Aorta (tissue), 5 donors: ENCODE measurements around the gene AGAP3. TPM values are rescaled to one million over a fixed set of nuclear protein-coding genes. Genes with fewer than 3 reads are reported as not detected.

Experiments
- ATAC-seq: fragments of 200-7000 bp; cut with Tn5 transposase; one replicate; pipeline ENCODE4 v1.9.1; 2022; ENCODE audit warnings: moderate library complexity; ENCODE audit not compliant: low FRiP score
- DNase-seq, 2 donors: peaks; one replicate each; pipeline ENCODE4 v3.0.0-alpha.2; 2020
- H3K27ac ChIP-seq, 2 donors: one replicate each; pipeline ENCODE4 v1.5.1; 2013; ENCODE audit warnings: low read length in 2 of 2, mild to moderate bottlenecking in 2 of 2, moderate library complexity in 2 of 2, control low read depth in 1 of 2, inconsistent platforms in 1 of 2, low read depth in 1 of 2
- H3K27me3 ChIP-seq, 2 donors: one replicate each; pipeline ENCODE4 v1.6.1; 2013; ENCODE audit warnings: control low read depth in 1 of 2, low read length in 1 of 2, mild to moderate bottlenecking in 1 of 2, moderate library complexity in 1 of 2; ENCODE audit not compliant: insufficient read depth in 2 of 2, control insufficient read depth in 1 of 2
- H3K36me3 ChIP-seq, 2 donors: one replicate each; pipeline ENCODE4 v1.6.1; 2013; ENCODE audit warnings: control low read depth in 1 of 2, low read length in 1 of 2, mild to moderate bottlenecking in 1 of 2; ENCODE audit not compliant: insufficient read depth in 2 of 2, control insufficient read depth in 1 of 2
- H3K4me1 ChIP-seq, 2 donors: one replicate each; pipeline ENCODE4 v1.6.1; 2013; ENCODE audit warnings: low read length in 2 of 2, control low read depth in 1 of 2, mild to moderate bottlenecking in 1 of 2, moderate library complexity in 1 of 2; ENCODE audit not compliant: insufficient read depth in 2 of 2, control insufficient read depth in 1 of 2
- H3K4me3 ChIP-seq, 2 donors: one replicate each; pipeline ENCODE4 v1.5.1; 2013; ENCODE audit warnings: low read length in 2 of 2, control low read depth in 1 of 2, mild to moderate bottlenecking in 1 of 2
- H3K9me3 ChIP-seq: one replicate; pipeline ENCODE4 v1.6.1; 2013; ENCODE audit warnings: mild to moderate bottlenecking, low read length; ENCODE audit not compliant: control insufficient read depth
- WGBS, 2 donors: extraction: QIAGEN DNeasy Blood & Tissue Kit; methylation state at CpG; one replicate each; pipeline ENCODE4 v1.1.7; 2013; 5-methylcytosine and 5-hydroxymethylcytosine counted together
- intact Hi-C, 2 donors: fragments of 100-400 bp; cut with DNase I; formaldehyde crosslinking; loops; one replicate each; pipeline versions ENCODE4 v1.14.2 to v1.15.0; 2022
- polyA plus RNA-seq, 2 donors: library from polyadenylated mRNA; stranded (reverse); fragments of 200-250 nt; gene quantifications; one replicate each; pipeline ENCODE4 v1.2.3, GENCODE V29; 2013
- total RNA-seq, 2 donors: library from RNA; stranded (reverse); fragmentation: NEBNext Ultra II Directional; extraction: Animal tissue kit (Norgen Biotek cat#: 25700); gene quantifications; one replicate each; pipeline ENCODE4 v1.2.1, GENCODE V29; 2021
- donor health status: healthy with polysubstance abuse.
- donor health status: Bipolar disorder and iron deficiency.
- donor health status: DM: no; HTN: no; CAD: no.
- donor health status: DM: no; HTN: no; CAD: no.
- donor health status: DM: yes; HTN: yes; CAD: no.

Gene AGAP3
- total and polyA plus RNA-seq, 4 donors: 21.5 to 115 (median 82.7) TPM

DNA sequence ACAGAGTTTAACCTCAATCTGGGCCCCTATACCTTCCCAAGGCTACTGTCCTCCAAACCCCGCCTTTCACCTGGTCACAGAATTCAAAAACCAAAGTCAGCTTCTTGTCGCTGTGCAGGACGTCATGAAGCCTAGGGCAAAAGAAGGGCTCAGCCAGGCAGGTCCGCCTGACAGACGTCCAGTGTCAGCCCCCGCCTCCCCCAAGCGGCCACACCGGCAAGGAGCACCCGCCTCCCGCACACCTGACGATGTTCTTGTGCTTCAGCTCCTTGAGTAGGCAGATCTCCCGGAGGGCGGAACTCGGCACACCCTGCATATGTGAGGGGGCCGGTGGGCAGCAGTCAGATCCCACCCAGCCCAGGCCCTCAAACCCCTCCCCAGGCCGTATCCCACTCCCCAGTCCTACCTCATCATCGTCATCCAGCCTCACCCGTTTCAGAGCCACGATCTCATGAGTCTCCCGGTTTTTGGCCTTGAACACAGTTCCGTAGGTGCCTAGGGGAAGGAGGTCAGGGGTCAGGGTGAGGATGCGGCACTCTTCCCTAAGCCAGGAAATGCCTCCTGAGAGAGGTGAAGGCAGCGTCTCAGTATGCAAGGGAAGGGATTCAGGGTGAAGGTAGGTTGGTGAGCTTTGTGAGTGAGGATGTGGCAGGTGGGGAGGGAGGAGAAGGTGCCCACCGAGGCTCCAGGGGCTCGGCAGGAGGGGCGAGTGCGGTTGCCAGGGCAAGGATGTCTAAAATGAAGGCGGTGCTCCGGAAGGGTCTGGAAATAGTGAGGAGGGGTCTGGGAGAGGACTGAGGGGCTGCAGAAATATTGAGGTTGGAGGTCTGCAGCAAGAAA is 29.4 kb upstream of the AGAP3 start:
- ATAC-seq: no peak
- no peaks in the 10 kb centered on the region for H3K4me1 ChIP-seq
- H3K9me3 ChIP-seq: no peaks in the 10 kb centered on the region
- H3K4me3 ChIP-seq: peak overlapping the region; percentile 23 to 60
- no peaks in the 10 kb centered on the region for H3K27me3 ChIP-seq
- 32 to 33% methylated on average over 29 of the region's 29 CpGs for WGBS, 2 donors
- no peaks in the 10 kb centered on the region for H3K36me3 ChIP-seq
- intact Hi-C loops: no loop called here
- no peak overlapping the region for H3K27ac ChIP-seq
- no peak for DNase-seq

DNA sequence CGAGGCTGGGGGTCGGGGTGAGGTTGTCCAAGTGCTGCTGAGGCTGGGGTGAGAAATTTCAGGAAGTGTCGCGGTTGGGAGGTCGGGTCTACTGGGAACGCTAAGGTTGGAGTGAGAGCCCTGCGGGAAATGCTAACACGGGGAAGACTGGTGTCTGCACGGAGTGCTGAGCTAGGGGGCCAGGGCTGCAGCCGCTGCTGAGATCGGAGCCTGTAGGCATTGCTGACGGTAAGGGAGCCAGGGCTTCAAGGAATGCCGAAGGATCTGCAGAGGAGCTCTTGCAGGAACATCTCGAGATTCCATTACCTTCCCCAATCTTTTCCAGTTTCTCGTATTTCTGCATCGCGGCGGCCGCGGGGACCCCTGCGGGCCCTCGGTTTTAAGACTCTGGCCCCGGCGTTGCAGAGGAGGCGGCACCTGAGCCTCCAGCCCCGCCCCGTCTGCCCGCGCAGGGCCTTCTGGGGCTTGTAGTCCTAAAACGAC is 28.7 kb upstream of the AGAP3 start, which contains the start of gene CDK5:
Gene CDK5 (minus strand): TSS at position 392 of the 483 bp plus-strand sequence. CDS start 49 bp downstream, at position 343.
- no peaks in the 10 kb centered on the region for H3K4me1 ChIP-seq
- peak within 1 kb of the TSS; percentile 28 to 93 for H3K27ac ChIP-seq
- no peaks in the 10 kb centered on the region for H3K27me3 ChIP-seq
- peak within 1 kb of the TSS; percentile 54 to 75 for H3K4me3 ChIP-seq
- H3K36me3 ChIP-seq: no peaks in the 10 kb centered on the region
- WGBS, 2 donors: 0 to 1% methylated on average over 30 of the region's 30 CpGs
- DNase-seq (no peak), ATAC-seq (no peak)
- intact Hi-C loops: no loop called here
- no peaks in the 10 kb centered on the region for H3K9me3 ChIP-seq

DNA sequence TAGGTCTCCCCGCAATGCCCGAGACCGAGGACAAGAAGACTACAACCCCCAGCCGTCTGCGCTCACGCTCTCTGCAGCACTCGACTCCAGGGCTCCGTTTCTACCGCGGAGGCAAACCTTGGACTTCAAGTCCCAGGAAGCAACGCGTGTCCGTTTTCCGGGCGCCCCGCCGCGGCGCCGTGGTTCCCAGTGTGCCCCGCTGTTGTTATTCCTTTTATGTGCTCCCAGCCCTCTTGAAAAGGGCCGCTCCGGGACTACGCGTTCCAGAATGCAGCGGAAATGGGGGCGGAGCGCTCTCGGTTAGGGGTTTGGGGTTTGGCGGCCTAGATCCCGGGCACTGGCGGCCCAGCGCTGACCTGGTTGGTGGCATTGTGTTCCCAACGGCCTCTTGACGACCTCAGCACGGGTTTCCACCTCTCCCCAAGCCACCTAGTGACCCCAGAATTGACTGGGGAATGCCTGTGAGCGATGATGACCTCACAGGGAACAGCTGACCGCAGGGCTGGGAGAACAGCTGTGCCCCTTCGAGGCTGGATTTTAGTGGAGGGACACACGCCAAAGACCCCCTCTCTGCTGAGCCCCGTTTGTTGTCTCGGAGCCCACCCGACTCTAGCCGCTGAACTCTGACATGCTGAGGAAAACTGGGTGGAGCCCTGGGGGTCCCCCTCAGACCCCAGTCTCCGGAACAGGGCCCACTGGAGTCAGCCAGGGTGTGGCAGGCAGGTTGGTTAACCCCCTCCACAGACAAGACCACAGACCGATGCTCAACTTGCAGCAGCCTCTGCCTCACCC is 28.1 kb upstream of the AGAP3 start:
- 1 to 2% methylated on average over 46 of the region's 46 CpGs for WGBS, 2 donors
- no peaks in the 10 kb centered on the region for H3K9me3 ChIP-seq
- no peaks in the 10 kb centered on the region for H3K4me1 ChIP-seq
- intact Hi-C loops: loop anchor here in 1 of 2 donors (2.0 kb wide), 1 partner anchor 29 kb away; the partner anchor contains the start of gene ABCB8
- peak overlapping the region; percentile 54 to 75 for H3K4me3 ChIP-seq
- no peaks in the 10 kb centered on the region for H3K27me3 ChIP-seq
- ATAC-seq: peak; percentile 95
- DNase-seq: peak; percentile 99 to 100
- no peaks in the 10 kb centered on the region for H3K36me3 ChIP-seq
- H3K27ac ChIP-seq: peak overlapping the region; percentile 28 to 93

DNA sequence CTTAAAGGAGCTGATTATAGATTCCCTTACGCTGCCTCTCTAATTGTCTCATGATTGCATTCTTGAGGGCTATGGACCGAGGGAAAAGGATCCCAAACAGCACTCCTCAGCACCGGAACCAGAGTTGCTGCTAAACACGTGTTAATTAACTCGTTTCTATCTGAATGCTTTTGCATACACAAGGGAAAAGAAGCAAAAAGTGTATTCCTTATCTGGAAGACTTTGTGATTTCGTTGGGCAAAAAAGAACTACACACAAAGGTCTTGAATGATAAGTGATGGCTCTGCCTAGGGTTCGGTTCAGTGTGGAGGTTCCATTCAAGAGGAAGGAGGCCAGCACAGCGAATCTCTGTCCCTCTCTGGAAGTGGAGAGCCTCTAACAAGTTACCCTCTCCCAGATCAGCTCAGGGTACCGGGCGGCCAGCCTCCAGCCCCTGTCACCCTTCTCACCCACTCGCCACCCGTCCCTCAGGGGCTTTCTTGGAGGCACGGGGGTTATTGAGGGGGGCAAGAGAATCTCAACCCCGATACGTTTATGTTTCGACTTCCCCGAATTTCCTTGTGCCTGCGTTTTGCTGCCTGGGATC is 27.4 kb upstream of the AGAP3 start:
- WGBS, 2 donors: 4 to 5% methylated on average over 18 of the region's 18 CpGs
- intact Hi-C loops: loop anchor here in 1 of 2 donors (2.0 kb wide), 1 partner anchor 30 kb away; the partner anchor contains the start of gene ABCB8
- H3K4me1 ChIP-seq: no peaks in the 10 kb centered on the region

DNA sequence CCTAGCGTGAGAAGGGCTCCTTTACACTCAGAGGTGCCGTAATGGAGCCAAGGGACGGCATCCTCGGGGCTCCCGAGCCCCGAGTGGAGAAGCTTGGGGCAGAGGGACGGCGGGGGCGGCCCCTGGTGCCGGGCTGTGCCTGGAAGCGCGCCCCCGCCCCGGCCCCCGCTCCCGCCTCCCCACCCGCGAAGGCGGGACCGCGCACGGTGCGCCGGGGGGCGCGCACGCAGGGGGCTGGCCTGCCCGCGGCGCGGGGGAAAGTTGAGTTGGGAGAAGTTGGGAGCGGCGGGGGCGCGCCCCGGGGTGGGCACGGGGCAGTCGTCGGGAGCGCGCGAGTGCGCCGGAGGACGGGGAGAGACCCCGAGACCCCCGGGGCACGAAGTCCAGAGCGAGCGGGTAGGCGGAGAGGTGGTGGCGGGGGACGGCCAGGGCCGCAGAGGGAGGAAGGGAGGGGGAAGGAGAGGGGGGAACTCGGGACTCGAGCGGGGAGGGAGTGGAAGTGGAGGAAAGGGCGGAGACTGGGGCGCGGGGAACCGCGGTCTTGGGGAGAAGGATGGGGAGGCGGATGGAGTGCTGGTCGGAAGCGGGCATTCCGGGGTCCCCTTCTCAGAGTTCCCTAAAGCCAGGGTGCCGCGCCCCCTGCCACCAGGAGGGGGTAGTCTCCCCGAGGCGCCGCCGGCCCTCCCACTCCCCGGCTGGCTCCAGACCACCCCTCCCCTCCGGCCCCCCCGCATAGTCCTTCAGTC is 26.7 kb upstream of the AGAP3 start, which contains the start of gene SLC4A2:
Gene SLC4A2 (plus strand): TSS at position 223 of the 746 bp plus-strand sequence. CDS start 2,399 bp downstream, outside the sequence.
- H3K9me3 ChIP-seq: no peaks in the 10 kb centered on the region
- peak; percentile 89 to 94 for DNase-seq
- H3K4me3 ChIP-seq: peak within 1 kb of the TSS; percentile 57 to 75
- peak within 1 kb of the TSS; percentile 28 to 93 for H3K27ac ChIP-seq
- 1% methylated on average over 53 to 75 of the region's 75 CpGs for WGBS, 2 donors
- peak; percentile 80 for ATAC-seq
- no peaks in the 10 kb centered on the region for H3K4me1 ChIP-seq
- H3K36me3 ChIP-seq: no peaks in the 10 kb centered on the region
- no peaks in the 10 kb centered on the region for H3K27me3 ChIP-seq
- intact Hi-C loops: loop anchor here in 1 of 2 donors (2.0 kb wide), 1 partner anchor 31 kb away; the partner anchor contains the start of gene ABCB8

More for the DNA sequence above, 27.4 kb upstream of the AGAP3 start:
- H3K9me3 ChIP-seq: no peaks in the 10 kb centered on the region
- DNase-seq (no peak), ATAC-seq (no peak)
- no peaks in the 10 kb centered on the region for H3K36me3 ChIP-seq
- peak overlapping the region; percentile 57 to 75 for H3K4me3 ChIP-seq
- H3K27ac ChIP-seq: peak overlapping the region; percentile 28 to 93
- no peaks in the 10 kb centered on the region for H3K27me3 ChIP-seq

DNA sequence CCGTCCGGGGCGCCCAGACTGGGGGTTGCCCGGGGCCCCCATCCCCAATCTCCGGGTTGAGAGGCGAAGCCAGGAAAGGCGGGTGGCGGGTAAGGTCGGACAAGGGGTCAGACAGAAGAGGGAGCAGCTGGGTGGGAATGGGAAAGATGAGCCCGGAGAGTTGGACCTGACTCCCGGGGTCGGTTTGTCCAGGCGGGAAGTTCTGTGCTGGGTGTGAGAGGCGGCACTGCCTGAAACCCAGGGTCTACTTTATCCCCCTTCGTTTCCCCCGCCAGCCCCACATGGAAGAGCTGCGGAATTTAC is 26.2 kb upstream of the AGAP3 start:
- ATAC-seq: no peak
- Histone ChIP-seq H3K27ac (no peak overlapping the region), H3K27me3 (no peaks in the 10 kb centered on the region), H3K4me3 (peak overlapping the region; percentile 57 to 75), H3K9me3 (no peaks in the 10 kb centered on the region), H3K4me1 (no peaks in the 10 kb centered on the region), H3K36me3 (no peaks in the 10 kb centered on the region)
- DNase-seq: no peak
- intact Hi-C loops: no loop called here
- WGBS, 2 donors: 0 to 1% methylated on average over 16 to 17 of the region's 17 CpGs

DNA sequence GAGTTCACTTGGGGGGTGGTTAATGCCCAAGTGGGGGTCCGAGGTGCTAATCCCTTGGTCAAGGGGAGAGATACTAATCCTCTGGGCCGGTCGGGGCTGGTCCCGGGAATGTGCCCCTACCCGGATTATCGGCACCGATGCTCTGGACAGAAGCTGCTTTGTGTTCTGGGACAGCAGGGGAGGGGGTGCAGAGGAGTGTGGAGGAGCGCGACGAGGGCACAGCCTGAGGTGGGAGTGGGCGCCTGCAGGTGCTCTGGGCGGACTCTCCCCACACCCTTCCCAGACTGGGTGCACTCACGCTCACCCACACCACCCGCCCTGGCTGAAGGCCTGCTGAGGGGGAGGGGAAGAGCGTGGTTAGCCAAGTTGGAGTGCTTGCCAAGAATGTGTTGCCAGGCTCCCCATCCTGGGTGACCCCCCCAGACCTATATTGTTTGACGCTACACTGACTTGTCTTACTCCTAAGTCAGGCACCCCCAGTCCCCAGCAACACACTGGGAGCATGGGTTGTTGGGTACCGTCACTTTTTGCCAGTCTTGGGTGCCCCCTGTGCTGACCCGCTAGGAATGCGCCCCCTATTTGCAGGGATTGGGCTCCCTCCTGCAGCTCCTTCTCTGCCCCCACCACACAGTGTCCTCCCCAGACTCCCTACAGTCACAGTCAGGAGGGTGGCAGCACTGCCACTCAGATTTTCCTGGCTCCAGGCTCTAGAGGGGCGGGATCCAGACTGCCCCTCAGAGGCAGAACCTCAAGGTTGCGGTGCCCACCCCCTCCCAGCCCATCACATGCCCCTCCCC is 25.7 kb upstream of the AGAP3 start:
- intact Hi-C loops: loop anchor here in 1 of 2 donors (1.0 kb wide), 1 partner anchor 20 kb away; the partner anchor contains the start of gene FASTK

More for the DNA sequence above, 25.7 kb upstream of the AGAP3 start:
- DNase-seq (peak in 1 of 2 donors; percentile 85), ATAC-seq (no peak)
- no peak overlapping the region for H3K27ac ChIP-seq
- H3K4me1 ChIP-seq: no peaks in the 10 kb centered on the region
- no peaks in the 10 kb centered on the region for H3K36me3 ChIP-seq
- no peaks in the 10 kb centered on the region for H3K9me3 ChIP-seq
- no peaks in the 10 kb centered on the region for H3K27me3 ChIP-seq
- 3% methylated on average over 21 of the region's 21 CpGs for WGBS, 2 donors
- peak overlapping the region; percentile 57 to 75 for H3K4me3 ChIP-seq
